OCI-LY7 (cell line): ENCODE results near the gene ZC2HC1C.

Source experiments
- CTCF ChIP-seq: fragments of 200-600 bp; sonication (generic); conservative IDR thresholded peaks from 2 replicates; pipeline ENCODE4 v1.5.1; 2014; ENCODE audit warnings: mild to moderate bottlenecking, antibody characterized with exemption, low read length, moderate library complexity, mixed read lengths
- EZH2phosphoT487 ChIP-seq: fragments of 200-600 bp; sonication (generic); IDR thresholded peaks from 2 replicates; pipeline ENCODE4 v1.6.1; 2018; ENCODE audit warnings: low read depth, borderline replicate concordance, mild to moderate bottlenecking, mixed run types, antibody characterized with exemption, low read length, moderate library complexity, mixed read lengths

DNA sequence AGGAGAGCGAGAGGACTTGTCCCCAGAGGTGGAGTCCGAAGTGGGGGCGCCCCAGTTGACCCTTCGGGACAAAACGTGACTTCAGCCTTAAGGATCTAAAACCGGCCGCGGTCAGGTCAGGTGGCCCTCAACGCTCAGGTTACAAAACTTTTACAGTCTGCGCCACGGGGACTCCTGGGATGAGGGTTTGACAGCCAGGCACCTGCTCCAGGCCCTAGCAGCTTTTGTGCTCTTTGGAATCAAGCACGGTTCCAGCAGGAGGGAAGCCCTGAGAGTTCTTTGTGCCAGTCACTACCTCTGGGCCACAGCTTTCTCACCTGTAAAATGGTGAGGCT, 337 bp downstream of the ZC2HC1C start:
- TF ChIP-seq CTCF: no peak
- TF ChIP-seq EZH2phosphoT487: no peak
